Activated gamma-delta T cell treated with anti-CD3 and anti-CD28 coated beads, Interleukin-2, amount 50 U/mL, for 16 hours (primary cell): Measurements from ENCODE around the gene INKA2.
"Not testable (repeated sequence)": the region's sequence is repeated elsewhere in the genome, so short reads cannot be mapped to it uniquely, and the experiment has no call there.

ENCODE experiments used
- DNase-seq: peaks from one replicate; pipeline ENCODE4 v3.0.0-alpha.2; 2020; ENCODE audit warnings: low read depth

Gene INKA2

DNA sequence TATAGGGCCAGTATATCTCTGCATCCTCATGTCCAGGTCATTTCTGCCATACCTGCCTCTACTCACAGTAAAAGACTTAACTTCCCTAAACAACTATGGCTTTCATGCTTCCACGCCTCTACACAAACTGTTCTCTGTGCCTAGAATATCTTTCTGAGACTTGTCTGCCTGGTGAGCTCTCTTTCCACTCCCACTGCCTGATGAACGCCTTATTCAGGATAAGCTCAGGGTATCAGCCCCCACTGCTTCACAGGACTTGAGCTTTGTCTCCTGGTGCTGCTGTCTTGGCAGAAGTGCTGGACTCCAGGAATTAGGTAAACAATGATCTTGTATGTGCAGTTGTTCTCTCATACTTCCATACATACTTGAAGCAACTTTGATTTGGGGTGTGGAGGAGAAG is 11.7 kb upstream of the INKA2 start:
- DNase-seq: no peak

DNA sequence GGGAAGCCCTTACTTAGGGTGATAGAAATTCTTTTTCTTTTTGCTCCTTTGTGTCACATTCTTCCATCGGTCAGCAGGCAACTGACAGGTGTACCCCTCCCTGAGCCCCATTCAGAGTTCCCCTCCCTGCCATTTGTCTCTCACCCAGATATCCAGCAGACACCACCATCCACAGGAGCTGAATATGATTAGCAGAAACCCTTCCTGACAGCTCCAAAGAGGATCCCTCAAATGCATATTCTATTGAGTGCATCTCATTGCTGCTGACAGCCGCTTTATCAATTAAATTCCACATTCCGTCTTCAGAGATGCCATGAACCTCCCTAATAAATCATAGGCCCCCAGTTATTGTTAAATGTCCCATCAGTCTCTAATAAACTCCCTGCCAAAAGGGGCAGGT is 10.4 kb upstream of the INKA2 start:
- DNase-seq: no peak

DNA sequence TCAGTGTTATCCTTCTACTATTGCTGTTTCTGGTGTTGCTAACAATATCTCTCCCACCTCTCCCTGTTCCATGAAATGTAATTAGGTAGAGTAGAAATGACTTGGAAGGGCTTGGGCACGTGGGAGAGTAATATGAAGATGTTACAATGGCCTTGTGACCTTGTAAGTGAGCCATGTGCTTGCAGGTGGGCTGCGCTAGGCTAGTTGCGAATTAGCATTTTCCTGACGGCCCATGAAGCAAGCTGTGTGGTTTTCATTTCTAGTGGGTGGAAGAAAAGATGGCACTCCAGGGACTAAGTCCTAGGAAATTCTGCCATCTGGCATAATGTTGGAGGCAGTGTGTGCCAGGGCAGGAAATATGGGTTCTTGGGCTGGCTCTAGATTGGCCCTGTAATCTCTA is 8.8 kb upstream of the INKA2 start:
- no peak for DNase-seq

- peak; percentile 48 for DNase-seq
Observed at GRCh38 chr1:111747282-111747734, 8.1 kb upstream of the INKA2 start.

DNA sequence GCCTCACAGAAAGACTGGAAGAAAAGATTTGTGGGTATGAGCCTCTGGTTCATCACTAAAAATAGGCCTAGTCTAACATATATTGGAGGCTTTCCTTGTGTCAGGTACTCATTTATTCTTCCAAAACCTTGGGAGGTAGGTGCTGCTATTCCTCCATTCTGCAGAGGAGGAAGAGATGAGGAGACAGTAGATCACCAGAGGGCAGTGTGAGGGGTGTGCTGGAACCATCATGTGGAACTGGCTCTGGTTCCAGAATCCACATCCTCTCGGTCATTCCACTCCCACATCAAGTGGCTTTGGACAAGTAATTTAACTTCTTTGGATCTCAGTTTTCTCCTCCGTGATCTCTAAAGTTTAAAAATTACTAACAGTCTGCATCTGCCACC is 7.4 kb upstream of the INKA2 start:
- DNase-seq: no peak

DNA sequence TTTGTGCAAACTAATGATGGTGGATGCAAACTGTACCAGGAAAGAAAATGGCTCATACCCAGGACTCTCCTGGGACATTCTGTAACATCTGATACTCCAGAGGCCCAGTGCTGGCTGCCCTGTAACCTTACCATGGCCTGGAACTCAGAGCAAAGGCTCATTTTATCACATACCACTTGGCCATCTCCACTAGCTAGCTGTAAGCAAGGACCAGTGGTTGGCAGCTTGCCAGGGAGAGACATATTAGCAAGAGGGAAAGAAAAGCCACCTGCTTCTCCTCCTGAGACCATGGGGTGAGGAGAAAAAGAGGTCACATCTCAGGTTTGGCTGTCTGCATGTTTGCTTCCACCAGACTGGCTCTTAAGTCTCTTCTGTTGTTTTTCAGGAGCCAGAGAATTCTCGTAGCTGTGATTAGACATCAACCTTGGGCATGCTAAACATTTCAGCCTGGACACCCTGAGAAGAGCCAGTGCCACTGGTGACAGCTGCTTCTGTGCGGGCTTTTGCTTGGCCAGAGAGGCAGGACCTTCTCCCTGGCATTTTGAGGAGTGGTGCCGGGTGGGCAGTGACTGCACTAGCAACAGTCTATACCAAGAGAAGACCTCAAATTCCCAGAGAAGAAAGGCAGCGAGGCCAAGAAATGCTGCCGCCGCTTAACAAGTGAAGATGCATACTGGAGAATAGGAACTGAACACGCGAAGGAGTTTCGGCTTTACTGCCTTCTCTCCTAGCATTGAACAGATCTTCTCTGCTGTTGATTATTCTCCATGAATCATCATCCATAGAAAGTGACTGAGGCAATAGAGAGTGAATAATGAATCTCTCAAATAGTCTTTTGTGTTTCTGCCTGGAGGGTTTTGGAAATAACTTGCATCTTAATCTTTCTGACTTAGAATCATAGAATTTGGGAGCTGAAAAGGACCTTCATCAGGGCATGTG is 6.7 kb upstream of the INKA2 start:
- no peak for DNase-seq

DNA sequence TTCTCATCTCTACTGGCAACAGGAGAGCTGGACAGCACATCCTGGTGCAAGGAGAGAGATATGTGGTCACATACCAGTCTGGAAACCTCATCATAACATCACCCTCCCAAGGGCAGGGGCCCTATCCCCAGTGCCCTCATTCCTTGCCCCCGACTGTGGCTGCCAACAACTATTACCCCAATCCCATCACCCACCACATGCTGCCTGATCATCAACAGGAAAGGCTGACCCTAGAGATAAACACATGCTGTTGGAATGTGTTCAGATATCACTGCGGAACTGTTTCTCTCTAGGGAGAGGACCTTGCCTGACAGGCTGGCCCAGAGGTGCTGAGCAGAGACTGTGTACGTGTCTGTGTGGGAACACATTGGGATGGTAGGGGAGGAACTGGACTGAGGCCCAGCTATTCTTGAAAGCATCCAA is 4.5 kb upstream of the INKA2 start:
- no peak for DNase-seq

DNA sequence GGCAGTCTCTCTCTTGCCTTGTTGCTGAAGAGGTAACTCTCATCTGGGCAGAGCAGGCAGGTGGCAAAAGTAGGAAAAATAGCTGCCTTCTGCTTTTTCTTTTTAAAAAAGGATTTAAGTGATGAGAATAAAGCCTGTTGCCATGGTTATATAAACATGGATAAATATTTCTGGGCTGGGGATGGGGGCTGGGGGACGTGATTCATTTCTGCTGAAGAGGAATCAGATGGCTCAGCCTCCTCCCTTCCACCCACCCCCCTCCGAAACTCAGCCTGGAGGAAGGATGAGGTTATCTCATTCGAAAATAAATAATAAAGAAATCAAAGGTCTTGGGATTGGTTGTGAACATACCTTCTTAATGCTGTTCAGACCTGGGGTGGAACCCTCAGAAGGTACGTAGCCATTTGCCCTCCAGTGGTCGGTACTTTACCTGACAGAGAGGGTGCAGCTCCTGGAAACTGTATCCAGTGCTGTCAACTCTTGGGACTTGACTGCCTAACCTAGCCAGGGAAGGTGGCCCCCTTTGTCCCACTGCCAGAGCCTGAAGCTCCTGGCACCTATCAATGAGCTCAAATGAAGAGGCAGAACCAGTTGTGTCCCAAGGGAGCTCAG is 3.8 kb upstream of the INKA2 start:
- DNase-seq: no peak

DNA sequence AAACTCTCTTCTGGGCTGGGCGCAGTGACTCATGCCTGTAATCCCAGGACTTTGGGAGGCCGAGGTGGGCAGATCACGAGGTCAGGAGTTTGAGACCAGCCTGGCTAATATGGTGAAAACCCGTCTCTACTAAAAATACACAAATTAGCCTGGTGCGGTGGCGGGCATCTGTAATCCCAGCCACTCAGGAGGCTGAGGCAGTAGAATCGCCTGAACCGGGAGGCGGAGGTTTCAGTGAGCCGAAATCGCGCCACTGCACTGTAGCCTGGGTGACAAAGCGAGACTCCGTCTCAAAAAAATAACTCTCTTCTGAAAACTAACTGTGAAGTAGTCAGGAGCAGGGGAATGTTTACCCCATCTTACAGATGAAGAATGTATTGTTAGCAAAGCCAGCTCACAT is 3.1 kb upstream of the INKA2 start:
- not testable (repeated sequence) for DNase-seq

- DNase-seq: no peak
Observed at GRCh38 chr1:111739925-111740765, 950 bp upstream of the INKA2 start.

GRCh38 chr1:111738436-111739193 is 580 bp downstream of the INKA2 start:
- DNase-seq: peak; percentile 15

- no peak for DNase-seq
Observed at GRCh38 chr1:111738133-111738435, 1.1 kb downstream of the INKA2 start.

GRCh38 chr1:111737216-111738132 is 1.7 kb downstream of the INKA2 start:
- DNase-seq: no peak

DNA sequence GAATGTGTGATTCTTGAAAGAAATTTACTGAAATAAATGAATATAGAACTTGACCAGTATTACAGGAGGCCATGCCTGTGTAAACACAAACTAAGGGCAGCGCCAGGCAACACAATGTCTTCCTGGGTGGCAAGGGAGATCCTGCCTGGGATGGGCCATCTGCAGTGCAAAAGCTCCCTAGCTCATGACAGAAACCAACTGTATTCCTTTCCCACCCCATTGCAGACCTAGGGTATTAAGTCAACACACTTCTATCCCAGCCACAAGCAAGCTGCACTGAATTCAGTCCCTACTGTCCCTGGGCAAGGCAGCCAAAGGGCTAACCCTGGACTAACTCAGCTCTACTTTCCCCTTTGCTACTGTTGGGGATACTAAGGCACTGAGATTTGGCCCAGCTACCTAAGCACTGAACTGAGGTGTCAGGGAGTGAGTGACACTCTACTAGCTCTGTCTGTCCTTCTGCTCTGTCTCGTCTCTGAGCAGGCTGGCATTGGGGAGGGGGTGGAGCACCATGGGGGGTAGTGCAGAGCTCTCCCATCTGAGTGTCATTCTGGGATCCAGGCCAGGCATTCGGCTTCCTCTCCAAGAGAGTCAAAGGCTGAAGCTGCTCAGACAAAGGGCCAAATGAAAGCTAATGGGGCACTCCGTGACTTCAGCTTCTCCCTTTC is 2.5 kb downstream of the INKA2 start:
- DNase-seq: no peak

DNA sequence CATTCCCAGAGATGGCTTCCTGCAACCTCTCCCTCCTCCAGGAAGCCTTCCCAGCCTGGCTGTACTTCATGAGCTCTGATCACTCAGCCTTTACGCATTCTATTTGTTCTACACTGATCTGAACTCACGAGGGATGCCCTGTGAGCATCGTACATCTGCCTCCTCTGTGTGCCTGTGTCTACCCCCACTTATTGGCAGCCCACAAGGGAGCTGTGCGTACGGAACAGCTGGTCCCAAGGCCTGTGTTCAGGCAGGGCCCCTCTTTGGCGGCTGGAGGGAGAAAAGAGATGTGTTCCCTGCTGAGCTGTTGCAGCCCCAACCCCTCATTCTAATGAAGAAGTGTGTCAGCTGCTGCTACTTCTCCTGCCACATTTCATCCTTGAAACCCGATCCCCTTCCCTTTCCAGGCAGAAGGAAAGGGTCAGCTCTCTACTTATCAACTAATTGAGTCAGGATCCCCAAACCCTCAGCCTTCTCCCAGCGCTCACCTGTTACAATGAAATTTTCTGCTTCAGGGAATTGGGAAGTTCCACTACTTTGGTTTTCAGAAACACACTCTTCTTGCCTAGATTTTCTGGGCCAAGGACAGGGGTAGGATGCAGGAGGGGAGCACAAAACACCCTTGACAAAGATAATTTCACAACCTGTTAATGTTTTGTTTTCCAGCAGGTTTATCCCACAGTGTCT is 3.2 kb downstream of the INKA2 start:
- no peak for DNase-seq

GRCh38 chr1:111735321-111735720 is 3.9 kb downstream of the INKA2 start:
- no peak for DNase-seq

DNA sequence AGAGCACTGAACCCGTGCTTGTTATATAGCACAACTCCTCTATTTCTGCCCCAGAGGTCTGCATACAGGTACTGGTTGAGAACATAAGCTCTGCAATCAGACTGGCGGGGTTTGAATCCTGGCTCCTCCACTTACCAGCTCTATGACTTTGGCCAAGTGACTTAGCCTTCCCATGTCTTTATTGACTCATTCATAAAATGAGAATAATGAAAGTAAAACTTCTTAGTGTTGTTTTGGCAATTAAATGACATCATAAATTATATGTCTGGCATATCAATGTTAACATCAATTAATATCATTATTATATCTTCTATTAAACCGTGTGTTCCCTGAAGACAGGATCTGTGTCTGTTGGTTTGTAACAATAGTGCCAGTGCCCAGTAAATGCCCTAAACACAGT is 4.3 kb downstream of the INKA2 start:
- DNase-seq: no peak

DNA sequence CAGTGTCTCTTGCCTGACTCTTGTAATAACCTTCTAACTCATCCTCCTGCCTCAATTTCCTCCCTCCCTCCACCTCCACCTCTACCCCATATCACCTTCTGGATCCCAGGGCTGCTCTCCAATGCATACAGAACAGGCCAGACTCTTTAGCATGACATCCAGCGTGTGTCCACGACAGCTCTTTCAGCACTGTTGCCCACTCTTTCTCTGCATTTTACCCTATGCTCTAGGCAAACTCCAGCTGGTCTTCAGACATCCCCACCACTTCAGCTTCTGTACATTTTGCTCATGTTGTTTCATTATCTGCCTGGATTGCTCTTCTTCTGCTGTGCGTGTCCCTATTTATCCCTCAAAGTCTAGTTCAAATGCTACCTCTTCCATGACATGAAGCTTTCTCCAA is 4.8 kb downstream of the INKA2 start:
- DNase-seq: no peak

- DNase-seq: no peak
Observed at GRCh38 chr1:111733992-111734341, 5.2 kb downstream of the INKA2 start.
